ENCODE results near the gene MCAM. TPM values are rescaled to one million over a fixed set of nuclear protein-coding genes. Genes with fewer than 3 reads are reported as not detected.

The MCAM gene
- total and polyA plus RNA-seq, 5 donors: 95.1 to 127 (median 99.1) TPM

Small RNA genes lying within 50 kb of the gene (microRNA-seq; reads per million reads assigned to microRNA genes)
- gene MIR6756: 0 reads per million in 2 donors

Other genes with a start within 250 kb of the MCAM start
- gene VPS11, start 249.3 kb downstream of the MCAM start, total RNA-seq: 10 to 100 TPM; 20.4 to 23.7 (median 21.5) TPM
- 23.5 TPM for gene VPS11, start 249.3 kb downstream of the MCAM start, polyA plus RNA-seq
- gene HMBS, start 232.2 kb downstream of the MCAM start, total RNA-seq: 10 to 100 TPM; 17.3 to 28.0 (median 22.2) TPM
- gene HMBS, start 232.2 kb downstream of the MCAM start, polyA plus RNA-seq: 28.0 TPM
- 10 to 100 TPM; 15.2 to 24.7 (median 23.9) TPM for gene DPAGT1, start 215.3 kb downstream of the MCAM start, total RNA-seq
- gene DPAGT1, start 215.3 kb downstream of the MCAM start, polyA plus RNA-seq: 14.4 TPM
- 10 to 100 TPM in 3 of 4 donors, 1 to 10 TPM in 1; 9.1 to 11.9 (median 11.0) TPM for gene C2CD2L, start 209.8 kb downstream of the MCAM start, total RNA-seq
- gene C2CD2L, start 209.8 kb downstream of the MCAM start, polyA plus RNA-seq: 9.2 TPM
- 10 to 100 TPM; 11.4 to 17.0 (median 15.4) TPM for gene HINFP, start 195.6 kb downstream of the MCAM start, total RNA-seq
- 8.4 TPM for gene HINFP, start 195.6 kb downstream of the MCAM start, polyA plus RNA-seq
- 1 to 10 TPM in 3 of 4 donors, under 1 TPM in 1; 0.86 to 1.8 (median 1.5) TPM for gene ABCG4, start 168.1 kb downstream of the MCAM start, total RNA-seq
- gene ABCG4, start 168.1 kb downstream of the MCAM start, polyA plus RNA-seq: 1.4 TPM
- 10 to 100 TPM; 18.7 to 25.2 (median 22.7) TPM for gene NLRX1, start 148.4 kb downstream of the MCAM start, total RNA-seq
- 12.8 TPM for gene NLRX1, start 148.4 kb downstream of the MCAM start, polyA plus RNA-seq
- under 1 TPM in 3 of 4 donors, not detected in 1; 0.48 to 0.66 (median 0.56) TPM for gene NHERF4, start 131.7 kb downstream of the MCAM start, total RNA-seq
- 0.11 TPM for gene NHERF4, start 131.7 kb downstream of the MCAM start, polyA plus RNA-seq
- gene CBL, start 110.8 kb downstream of the MCAM start, total RNA-seq: 10 to 100 TPM in 2 of 4 donors, 1 to 10 TPM in 2; 8.5 to 13.3 (median 10.3) TPM
- gene CBL, start 110.8 kb downstream of the MCAM start, polyA plus RNA-seq: 3.3 TPM
- gene RNF26, start 17.4 kb upstream of the MCAM start, total RNA-seq: 10 to 100 TPM; 12.7 to 19.6 (median 15.2) TPM
- 9.7 TPM for gene RNF26, start 17.4 kb upstream of the MCAM start, polyA plus RNA-seq
- 10 to 100 TPM; 21.4 to 31.0 (median 24.1) TPM for gene C1QTNF5, start 23.8 kb upstream of the MCAM start, total RNA-seq
- 27.1 TPM for gene C1QTNF5, start 23.8 kb upstream of the MCAM start, polyA plus RNA-seq
- under 1 TPM in 1 of 4 donors, not detected in 3; 0.06 TPM for gene MFRP, start 29.6 kb upstream of the MCAM start, total RNA-seq
- gene MFRP, start 29.6 kb upstream of the MCAM start, polyA plus RNA-seq: 0.02 TPM
- 10 to 100 TPM; 57.3 to 98.4 (median 95.7) TPM for gene USP2, start 64.6 kb upstream of the MCAM start, total RNA-seq
- 57.1 TPM for gene USP2, start 64.6 kb upstream of the MCAM start, polyA plus RNA-seq
- gene THY1, start 106.0 kb upstream of the MCAM start, total RNA-seq: 1 to 10 TPM in 3 of 4 donors, under 1 TPM in 1; 0.74 to 2.9 (median 1.8) TPM
- gene THY1, start 106.0 kb upstream of the MCAM start, polyA plus RNA-seq: 4.3 TPM